K562 (cell line): ENCODE results near the gene IGFBP4. TPM values are rescaled to one million over a fixed set of nuclear protein-coding genes. Genes with fewer than 3 reads are reported as not detected.

Experiments used
- CHCHD3 ChIP-seq: fragments of 250-450 bp; sonication (Bioruptor Pico); IDR thresholded peaks from 2 replicates; pipeline ENCODE4 v2.1.2; 2022; ENCODE audit warnings: mild to moderate bottlenecking
- POLR2H ChIP-seq: IDR thresholded peaks from 2 replicates; pipeline ENCODE4 v1.6.1; 2016; ENCODE audit warnings: missing genetic modification characterization, low read depth, mild to moderate bottlenecking, control low read depth, missing compliant biosample characterization, moderate library complexity
- TEAD1 ChIP-seq, 2 experiments: fragments of 450-650 bp in 1 of 2; sonication (generic) in 1 of 2; formaldehyde crosslinking; IDR thresholded peaks; 2 replicates each; pipeline versions ENCODE4 v1.4.0 to v1.8.0; 2020 to 2022; ENCODE audit warnings: mild to moderate bottlenecking in 2 of 2, missing genetic modification reagents in 1 of 2
- ZBTB40 ChIP-seq, 2 experiments: fragments of 450-650 bp in 1 of 2; sonication (generic) in 1 of 2; formaldehyde crosslinking in 1 of 2; IDR thresholded peaks; 2 replicates each; pipeline versions ENCODE4 v1.7.1 to v1.9.0; 2016 to 2022; ENCODE audit warnings: inconsistent platforms in 1 of 2, mild to moderate bottlenecking in 1 of 2, missing genetic modification reagents in 1 of 2
- polyA plus RNA-seq, 8 experiments: library from polyadenylated mRNA; depleted of rRNA in 4 of 8; stranded (reverse) in 5 of 8; unstranded in 3 of 8; fragments of >200 nt; fragmentation: Nextera tagmentation in 2 of 8; fragmentation: Illumina TruSeq in 1 of 8; extraction: Ambion mirVana in 2 of 8; extraction: Trizol in 1 of 8; gene quantifications; 2 replicates each; pipeline versions ENCODE4 v1.2.1 to v1.2.3, GENCODE V29; 2011 to 2014; ENCODE audit warnings: inconsistent platforms in 1 of 8, missing spikeins in 1 of 8
- total RNA-seq, 7 experiments: library from RNA; depleted of rRNA in 6 of 7; stranded (reverse); fragments of >200 nt in 6 of 7; fragmentation: Illumina TruSeq in 2 of 7; extraction: Trizol in 2 of 7; gene quantifications; 2 replicates each; pipeline versions ENCODE4 v1.2.1 to v1.2.3, GENCODE V29; 2011 to 2021; ENCODE audit warnings: low replicate concordance in 1 of 7

The IGFBP4 gene
- total and polyA plus RNA-seq, 9 of the 15 experiments (the other 6 are each of a cell fraction or from before 2014, with no cell fraction given) = 8.8 to 99.8 (median 18.6) TPM

- TF ChIP-seq ZBTB40 (IDR thresholded peaks at IDR 0.05) (0 out of 2 replicates have a peak, but pooled peaks have one; percentile 3), ZBTB40 (CRISPR knock-in tag; IDR thresholded peaks at IDR 0.05) (no peak), TEAD1 (CRISPR knock-in tag; IDR thresholded peaks at IDR 0.05) (no peak), POLR2H (tag) (0 out of 2 replicates have a peak, but pooled peaks have one; percentile 6), CHCHD3 (CRISPR knock-in tag) (no peak)
Observed at GRCh38 chr17:40416671-40417070, 26.6 kb upstream of the IGFBP4 start (continued).
